Uterus (tissue), 2 donors: Measurements from ENCODE around the gene STIM2.

Source experiments
- POLR2A ChIP-seq, 2 donors: fragments of 450-650 bp; IDR thresholded peaks; one replicate each; pipeline ENCODE4 v1.6.1; 2016; ENCODE audit warnings: antibody characterized with exemption in 2 of 2, mild to moderate bottlenecking in 1 of 2, moderate library complexity in 1 of 2
- TF ChIP-seq, protein P1 (sequence below), 4 experiments: fragments of 200-600 bp in 2 of 4; fragments of 450-650 bp in 2 of 4; sonication (generic) in 2 of 4; IDR thresholded peaks; one replicate each; pipeline ENCODE4 v1.5.1; 2016 to 2019; ENCODE audit warnings: antibody characterized with exemption in 4 of 4, mild to moderate bottlenecking in 2 of 4, moderate library complexity in 1 of 4

DNA sequence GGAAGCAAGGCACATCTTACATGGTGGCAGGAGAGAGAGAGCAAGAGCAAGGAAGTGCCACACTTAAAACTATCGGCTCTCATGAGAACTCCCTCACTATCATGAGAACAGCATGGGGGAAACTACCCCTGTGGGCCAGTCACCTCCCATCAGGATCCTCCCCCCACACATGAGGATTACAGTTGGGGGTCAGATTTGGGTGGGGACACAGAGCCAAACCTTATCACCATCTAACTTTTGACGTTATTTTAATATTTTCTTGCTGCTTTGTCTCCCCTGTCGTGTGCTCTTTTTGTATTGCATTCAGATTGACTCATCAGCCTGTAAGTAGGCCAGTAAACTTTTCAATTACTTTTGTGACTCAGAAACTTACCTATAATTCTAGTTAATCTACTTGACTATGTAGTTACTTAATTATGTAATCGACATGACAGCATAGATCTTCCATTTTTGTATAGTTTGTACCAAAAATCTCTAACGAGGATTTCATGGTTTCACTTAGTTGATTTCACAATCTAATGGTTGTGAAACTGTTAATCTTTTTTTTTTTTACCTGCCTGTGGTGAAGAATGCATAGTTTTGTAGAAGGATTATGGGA lies 18.3 kb downstream of the STIM2 start:
- TF ChIP-seq, protein P1, sequence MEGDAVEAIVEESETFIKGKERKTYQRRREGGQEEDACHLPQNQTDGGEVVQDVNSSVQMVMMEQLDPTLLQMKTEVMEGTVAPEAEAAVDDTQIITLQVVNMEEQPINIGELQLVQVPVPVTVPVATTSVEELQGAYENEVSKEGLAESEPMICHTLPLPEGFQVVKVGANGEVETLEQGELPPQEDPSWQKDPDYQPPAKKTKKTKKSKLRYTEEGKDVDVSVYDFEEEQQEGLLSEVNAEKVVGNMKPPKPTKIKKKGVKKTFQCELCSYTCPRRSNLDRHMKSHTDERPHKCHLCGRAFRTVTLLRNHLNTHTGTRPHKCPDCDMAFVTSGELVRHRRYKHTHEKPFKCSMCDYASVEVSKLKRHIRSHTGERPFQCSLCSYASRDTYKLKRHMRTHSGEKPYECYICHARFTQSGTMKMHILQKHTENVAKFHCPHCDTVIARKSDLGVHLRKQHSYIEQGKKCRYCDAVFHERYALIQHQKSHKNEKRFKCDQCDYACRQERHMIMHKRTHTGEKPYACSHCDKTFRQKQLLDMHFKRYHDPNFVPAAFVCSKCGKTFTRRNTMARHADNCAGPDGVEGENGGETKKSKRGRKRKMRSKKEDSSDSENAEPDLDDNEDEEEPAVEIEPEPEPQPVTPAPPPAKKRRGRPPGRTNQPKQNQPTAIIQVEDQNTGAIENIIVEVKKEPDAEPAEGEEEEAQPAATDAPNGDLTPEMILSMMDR (IDR thresholded peaks at IDR 0.05) = no peak
- TF ChIP-seq POLR2A (IDR thresholded peaks at IDR 0.05) = no peak
